Measurements from ENCODE around the gene HMOX2.

Gene HMOX2

GRCh38 chr16:4477966-4478365 lies 1.8 kb downstream of the HMOX2 start:
- no peaks in the 10 kb centered on the region for H3K9me3 Mint-ChIP-seq
- ATAC-seq (replicated peaks), result no peak
- H3K36me3 Mint-ChIP-seq, result peaks cover 2 to 9% of the 10 kb centered on the region in 2 donors
- no peak overlapping the region for H3K27ac Mint-ChIP-seq
- no peaks in the 10 kb centered on the region for H3K27me3 Mint-ChIP-seq
- H3K4me1 Mint-ChIP-seq, result peaks cover 18 to 48% of the 10 kb centered on the region in 2 donors
- H3K4me3 Mint-ChIP-seq, result peak overlapping the region; percentile 73 to 92
- no peak for DNase-seq

- peaks cover 13 to 35% of the 10 kb centered on the region in 2 donors for H3K4me1 Mint-ChIP-seq
- DNase-seq, result no peak
- no peak overlapping the region for H3K27ac Mint-ChIP-seq
- H3K4me3 Mint-ChIP-seq, result no peak overlapping the region
- H3K27me3 Mint-ChIP-seq, result no peaks in the 10 kb centered on the region
- H3K36me3 Mint-ChIP-seq, result peaks cover 7 to 18% of the 10 kb centered on the region in 2 donors
- no peaks in the 10 kb centered on the region for H3K9me3 Mint-ChIP-seq
- ATAC-seq (replicated peaks), result no peak
Observed at GRCh38 chr16:4481526-4481925, 5.3 kb downstream of the HMOX2 start.

- DNase-seq (no peak), ATAC-seq (replicated peaks) (no peak)
- Mint-ChIP-seq H3K4me1 (peaks cover 13 to 32% of the 10 kb centered on the region in 2 donors), H3K27ac (no peak overlapping the region), H3K36me3 (peaks cover 7 to 18% of the 10 kb centered on the region in 2 donors), H3K9me3 (no peaks in the 10 kb centered on the region), H3K27me3 (no peaks in the 10 kb centered on the region), H3K4me3 (no peak overlapping the region)
Observed at GRCh38 chr16:4481963-4482362, 5.8 kb downstream of the HMOX2 start.

GRCh38 chr16:4486126-4486893 lies 10.1 kb downstream of the HMOX2 start:
- DNase-seq (no peak), ATAC-seq (replicated peaks) (no peak)
- Mint-ChIP-seq H3K27me3 (no peaks in the 10 kb centered on the region), H3K4me1 (peaks cover 8 to 32% of the 10 kb centered on the region in 2 donors), H3K27ac (no peak overlapping the region), H3K36me3 (peaks cover 16 to 23% of the 10 kb centered on the region in 2 donors), H3K9me3 (no peaks in the 10 kb centered on the region), H3K4me3 (no peak overlapping the region)

GRCh38 chr16:4487955-4488498 lies 11.8 kb downstream of the HMOX2 start:
- no peak for ATAC-seq (replicated peaks)
- peaks cover 14 to 23% of the 10 kb centered on the region in 2 donors for H3K36me3 Mint-ChIP-seq
- DNase-seq, result no peak

GRCh38 chr16:4488499-4488967 lies 12.3 kb downstream of the HMOX2 start:
- H3K4me3 Mint-ChIP-seq, result no peak overlapping the region
- H3K27ac Mint-ChIP-seq, result no peak overlapping the region
- H3K9me3 Mint-ChIP-seq, result no peaks in the 10 kb centered on the region
- ATAC-seq (replicated peaks) (no peak), DNase-seq (no peak)
- no peaks in the 10 kb centered on the region for H3K27me3 Mint-ChIP-seq
- peaks cover 17 to 26% of the 10 kb centered on the region in 2 donors for H3K36me3 Mint-ChIP-seq
- peaks cover 4 to 26% of the 10 kb centered on the region in 2 donors for H3K4me1 Mint-ChIP-seq

More at GRCh38 chr16:4487955-4488498, 11.8 kb downstream of the HMOX2 start:
- no peaks in the 10 kb centered on the region for H3K9me3 Mint-ChIP-seq
- H3K27ac Mint-ChIP-seq, result no peak overlapping the region
- H3K4me1 Mint-ChIP-seq, result peaks cover 2 to 25% of the 10 kb centered on the region in 2 donors
- no peak overlapping the region for H3K4me3 Mint-ChIP-seq
- no peaks in the 10 kb centered on the region for H3K27me3 Mint-ChIP-seq

GRCh38 chr16:4489030-4489429 lies 12.8 kb downstream of the HMOX2 start:
- Mint-ChIP-seq H3K27ac (no peak overlapping the region), H3K4me1 (peaks cover 4 to 26% of the 10 kb centered on the region in 2 donors)

GRCh38 chr16:4491898-4492297 lies 15.7 kb downstream of the HMOX2 start:
- DNase-seq, result no peak
- H3K4me3 Mint-ChIP-seq, result no peak overlapping the region
- peaks cover 16 to 17% of the 10 kb centered on the region in 2 donors for H3K36me3 Mint-ChIP-seq
- no peaks in the 10 kb centered on the region for H3K9me3 Mint-ChIP-seq
- no peak for ATAC-seq (replicated peaks)
- H3K27ac Mint-ChIP-seq, result no peak overlapping the region
- no peaks in the 10 kb centered on the region for H3K27me3 Mint-ChIP-seq
- H3K4me1 Mint-ChIP-seq, result peaks cover 6 to 32% of the 10 kb centered on the region in 2 donors

More at GRCh38 chr16:4489030-4489429, 12.8 kb downstream of the HMOX2 start:
- peaks cover 16 to 28% of the 10 kb centered on the region in 2 donors for H3K36me3 Mint-ChIP-seq
- ATAC-seq (replicated peaks) (no peak), DNase-seq (no peak)
- no peaks in the 10 kb centered on the region for H3K9me3 Mint-ChIP-seq
- no peak overlapping the region for H3K4me3 Mint-ChIP-seq
- no peaks in the 10 kb centered on the region for H3K27me3 Mint-ChIP-seq

GRCh38 chr16:4494746-4495490 lies 18.7 kb downstream of the HMOX2 start:
- H3K27ac Mint-ChIP-seq, result peak overlapping the region; percentile 37
- H3K4me3 Mint-ChIP-seq, result no peak overlapping the region
- ATAC-seq (replicated peaks) (no peak), DNase-seq (no peak)
- peaks cover 12 to 21% of the 10 kb centered on the region in 2 donors for H3K36me3 Mint-ChIP-seq
- H3K27me3 Mint-ChIP-seq, result no peaks in the 10 kb centered on the region
- H3K9me3 Mint-ChIP-seq, result no peaks in the 10 kb centered on the region
- peaks cover 15 to 37% of the 10 kb centered on the region in 2 donors for H3K4me1 Mint-ChIP-seq

GRCh38 chr16:4495766-4496165 lies 19.6 kb downstream of the HMOX2 start:
- ATAC-seq (replicated peaks) (no peak), DNase-seq (no peak)
- H3K4me1 Mint-ChIP-seq, result peaks cover 15 to 31% of the 10 kb centered on the region in 2 donors
- H3K4me3 Mint-ChIP-seq, result no peak overlapping the region
- no peaks in the 10 kb centered on the region for H3K27me3 Mint-ChIP-seq
- H3K27ac Mint-ChIP-seq, result peak overlapping the region; percentile 20
- H3K36me3 Mint-ChIP-seq, result peaks cover 12 to 21% of the 10 kb centered on the region in 2 donors
- no peaks in the 10 kb centered on the region for H3K9me3 Mint-ChIP-seq

GRCh38 chr16:4496305-4496704 lies 20.1 kb downstream of the HMOX2 start:
- H3K4me3 Mint-ChIP-seq, result no peak overlapping the region
- ATAC-seq (replicated peaks) (no peak), DNase-seq (no peak)
- no peaks in the 10 kb centered on the region for H3K9me3 Mint-ChIP-seq
- peaks cover 15 to 34% of the 10 kb centered on the region in 2 donors for H3K4me1 Mint-ChIP-seq
- H3K36me3 Mint-ChIP-seq, result peaks cover 12 to 21% of the 10 kb centered on the region in 2 donors
- H3K27me3 Mint-ChIP-seq, result no peaks in the 10 kb centered on the region
- peak overlapping the region; percentile 20 for H3K27ac Mint-ChIP-seq

- peaks cover 18 to 42% of the 10 kb centered on the region in 2 donors for H3K4me1 Mint-ChIP-seq
- no peak for ATAC-seq (replicated peaks)
- H3K4me3 Mint-ChIP-seq, result no peak overlapping the region
- H3K27ac Mint-ChIP-seq, result no peak overlapping the region
- no peaks in the 10 kb centered on the region for H3K9me3 Mint-ChIP-seq
- no peak for DNase-seq
- H3K36me3 Mint-ChIP-seq, result peaks cover 9 to 14% of the 10 kb centered on the region in 2 donors
- H3K27me3 Mint-ChIP-seq, result no peaks in the 10 kb centered on the region
Observed at GRCh38 chr16:4498546-4499195, 22.5 kb downstream of the HMOX2 start.

GRCh38 chr16:4499196-4499555 lies 23.0 kb downstream of the HMOX2 start:
- Mint-ChIP-seq H3K27ac (no peak overlapping the region), H3K27me3 (no peaks in the 10 kb centered on the region), H3K9me3 (no peaks in the 10 kb centered on the region), H3K4me1 (peaks cover 21 to 47% of the 10 kb centered on the region in 2 donors), H3K36me3 (peaks cover 9 to 14% of the 10 kb centered on the region in 2 donors), H3K4me3 (no peak overlapping the region)
- no peak for DNase-seq
- no peak for ATAC-seq (replicated peaks)

GRCh38 chr16:4500272-4500671 lies 24.1 kb downstream of the HMOX2 start:
- DNase-seq, result no peak
- Mint-ChIP-seq H3K4me3 (no peak overlapping the region), H3K27ac (no peak overlapping the region), H3K36me3 (peaks cover 9 to 15% of the 10 kb centered on the region in 2 donors), H3K27me3 (no peaks in the 10 kb centered on the region), H3K9me3 (no peaks in the 10 kb centered on the region), H3K4me1 (peaks cover 25 to 54% of the 10 kb centered on the region in 2 donors)
- no peak for ATAC-seq (replicated peaks)

Measured in stimulated activated naive B cell treated with anti-CD40 and anti-IgM and Interleukin-4, amounts not matched to agents 10 μg/mL and 1 μg/mL and 100 μg/mL, for 72 hours (primary cell).